GM19324 (cell line): ENCODE data around the gene AIFM3.

ENCODE experiments used
- ATAC-seq: cut with Tn5 transposase; IDR thresholded peaks from one replicate; pipeline ENCODE4 v1.9.1; 2021; ENCODE audit warnings: mild to moderate bottlenecking, moderate library complexity; ENCODE audit not compliant: unreplicated experiment, low FRiP score

The AIFM3 gene

DNA sequence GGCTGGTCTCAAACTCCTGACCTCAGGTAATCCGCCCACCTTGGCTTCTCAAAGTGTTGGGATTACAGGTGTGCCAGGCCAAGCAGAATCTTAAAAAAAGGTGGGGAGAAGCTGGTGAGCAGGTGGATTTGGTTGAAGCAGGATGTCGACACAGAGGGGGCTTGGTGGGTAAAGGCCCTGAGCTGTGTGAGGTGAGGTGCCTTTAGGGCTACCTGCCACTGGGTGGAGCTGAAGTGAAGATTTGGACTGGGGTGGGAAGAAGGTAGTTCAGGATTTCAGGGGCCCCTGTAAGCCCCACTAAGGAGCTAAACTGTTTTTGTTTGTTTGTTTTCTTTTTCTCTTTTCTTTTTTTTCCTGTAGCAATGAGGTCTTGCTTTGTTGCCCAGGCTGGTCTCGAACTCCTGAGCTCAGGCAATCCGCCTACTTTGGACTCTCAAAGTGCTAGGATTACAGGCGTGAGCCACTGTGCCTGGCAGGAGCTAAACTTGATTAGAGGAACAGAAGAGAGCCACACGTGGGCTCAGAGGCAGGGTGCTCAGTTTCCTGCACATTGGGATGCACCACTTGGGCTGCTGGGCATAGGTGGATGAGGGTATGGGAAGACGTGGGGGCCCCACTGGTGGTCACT is 53.9 kb downstream of the AIFM3 start:
- no peak for ATAC-seq

DNA sequence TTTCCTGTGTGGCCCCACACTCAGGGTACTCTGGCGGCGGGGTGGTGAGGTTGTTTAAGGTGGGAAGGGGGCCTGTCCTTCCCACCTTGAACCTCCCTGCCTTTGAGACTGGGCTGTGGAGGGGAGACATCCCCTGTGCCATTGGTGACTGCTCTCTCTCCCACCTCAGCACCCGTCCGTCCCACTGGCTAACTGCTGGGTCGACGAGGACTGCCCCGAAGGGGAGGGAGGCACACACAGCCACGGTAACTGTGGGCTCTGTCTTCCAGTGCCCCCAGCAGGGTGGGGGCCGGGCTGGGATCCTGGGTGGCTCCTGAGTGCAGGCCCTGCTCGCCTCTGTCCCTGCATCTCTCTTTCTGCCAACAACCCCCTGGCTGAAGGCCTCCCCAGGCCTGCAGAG is 55.5 kb downstream of the AIFM3 start:
- no peak for ATAC-seq

DNA sequence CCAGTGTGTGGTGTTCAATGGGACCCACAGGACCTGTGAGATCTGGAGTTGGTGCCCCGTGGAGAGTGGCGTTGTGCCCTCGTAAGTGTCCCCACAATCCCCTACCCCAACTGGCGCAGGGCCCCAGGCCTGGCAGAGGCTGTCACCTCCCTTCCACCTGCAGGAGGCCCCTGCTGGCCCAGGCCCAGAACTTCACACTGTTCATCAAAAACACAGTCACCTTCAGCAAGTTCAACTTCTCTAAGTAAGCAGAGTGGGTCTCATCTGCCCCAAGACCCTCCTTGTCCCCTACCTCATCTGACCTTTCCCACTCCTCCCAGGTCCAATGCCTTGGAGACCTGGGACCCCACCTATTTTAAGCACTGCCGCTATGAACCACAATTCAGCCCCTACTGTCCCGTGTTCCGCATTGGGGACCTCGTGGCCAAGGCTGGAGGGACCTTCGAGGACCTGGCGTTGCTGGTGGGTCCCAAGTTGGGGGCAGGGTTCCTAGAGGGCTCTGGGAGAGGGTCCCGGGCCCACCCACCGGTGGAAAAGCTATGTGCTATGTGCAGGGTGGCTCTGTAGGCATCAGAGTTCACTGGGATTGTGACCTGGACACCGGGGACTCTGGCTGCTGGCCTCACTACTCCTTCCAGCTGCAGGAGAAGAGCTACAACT is 56.0 kb downstream of the AIFM3 start:
- ATAC-seq = no peak

DNA sequence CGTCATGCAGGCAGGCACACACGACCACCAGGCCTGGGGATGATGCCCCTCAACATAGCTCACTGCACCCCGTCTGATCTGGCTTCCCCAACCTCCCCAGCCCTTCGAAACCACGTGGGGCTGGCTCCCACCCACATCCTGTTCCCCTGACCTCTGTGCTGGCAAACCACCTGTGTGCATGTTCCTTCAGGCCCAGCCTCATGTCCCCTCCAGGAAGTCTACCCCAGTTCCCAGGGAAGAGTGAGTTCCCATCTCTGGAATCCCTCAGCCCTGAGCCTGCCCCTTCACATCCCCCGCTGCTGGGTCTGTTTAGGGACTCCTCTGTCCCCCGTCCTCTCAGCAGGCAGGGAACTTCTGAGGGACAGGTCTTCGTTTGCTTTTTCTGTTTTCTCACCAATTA is 58.2 kb downstream of the AIFM3 start:
- ATAC-seq = no peak

DNA sequence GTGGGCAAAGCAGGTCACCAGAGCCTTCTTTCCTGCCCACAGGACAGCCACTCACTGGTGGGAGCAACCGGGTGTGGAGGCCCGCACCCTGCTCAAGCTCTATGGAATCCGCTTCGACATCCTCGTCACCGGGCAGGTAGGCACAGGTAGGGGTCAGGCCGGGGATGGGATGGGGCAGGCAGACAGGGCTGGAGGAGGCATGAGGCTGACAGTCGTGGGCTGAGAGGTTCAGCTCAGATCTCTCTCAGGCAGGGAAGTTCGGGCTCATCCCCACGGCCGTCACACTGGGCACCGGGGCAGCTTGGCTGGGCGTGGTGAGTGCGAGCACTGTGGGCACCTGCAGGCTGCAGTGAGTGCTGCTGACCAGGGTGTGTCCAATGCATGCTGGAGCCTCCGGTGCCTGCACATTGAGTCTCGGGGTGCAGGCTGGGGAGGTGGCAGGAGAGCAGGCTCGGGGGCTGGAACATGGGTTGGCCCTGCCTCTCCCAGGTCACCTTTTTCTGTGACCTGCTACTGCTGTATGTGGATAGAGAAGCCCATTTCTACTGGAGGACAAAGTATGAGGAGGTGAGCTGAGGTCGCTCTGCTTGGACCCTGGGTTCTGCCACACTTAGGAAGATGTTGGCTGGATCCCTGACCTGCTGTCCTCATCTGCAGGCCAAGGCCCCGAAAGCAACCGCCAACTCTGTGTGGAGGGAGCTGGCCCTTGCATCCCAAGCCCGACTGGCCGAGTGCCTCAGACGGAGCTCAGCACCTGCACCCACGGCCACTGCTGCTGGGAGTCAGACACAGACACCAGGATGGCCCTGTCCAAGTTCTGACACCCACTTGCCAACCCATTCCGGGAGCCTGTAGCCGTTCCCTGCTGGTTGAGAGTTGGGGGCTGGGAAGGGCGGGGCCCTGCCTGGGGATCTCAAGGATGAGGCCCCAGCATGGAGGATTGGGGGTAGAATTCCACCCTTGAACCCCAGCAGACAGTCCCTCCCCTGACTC is 59.0 kb downstream of the AIFM3 start:
- no peak for ATAC-seq

DNA sequence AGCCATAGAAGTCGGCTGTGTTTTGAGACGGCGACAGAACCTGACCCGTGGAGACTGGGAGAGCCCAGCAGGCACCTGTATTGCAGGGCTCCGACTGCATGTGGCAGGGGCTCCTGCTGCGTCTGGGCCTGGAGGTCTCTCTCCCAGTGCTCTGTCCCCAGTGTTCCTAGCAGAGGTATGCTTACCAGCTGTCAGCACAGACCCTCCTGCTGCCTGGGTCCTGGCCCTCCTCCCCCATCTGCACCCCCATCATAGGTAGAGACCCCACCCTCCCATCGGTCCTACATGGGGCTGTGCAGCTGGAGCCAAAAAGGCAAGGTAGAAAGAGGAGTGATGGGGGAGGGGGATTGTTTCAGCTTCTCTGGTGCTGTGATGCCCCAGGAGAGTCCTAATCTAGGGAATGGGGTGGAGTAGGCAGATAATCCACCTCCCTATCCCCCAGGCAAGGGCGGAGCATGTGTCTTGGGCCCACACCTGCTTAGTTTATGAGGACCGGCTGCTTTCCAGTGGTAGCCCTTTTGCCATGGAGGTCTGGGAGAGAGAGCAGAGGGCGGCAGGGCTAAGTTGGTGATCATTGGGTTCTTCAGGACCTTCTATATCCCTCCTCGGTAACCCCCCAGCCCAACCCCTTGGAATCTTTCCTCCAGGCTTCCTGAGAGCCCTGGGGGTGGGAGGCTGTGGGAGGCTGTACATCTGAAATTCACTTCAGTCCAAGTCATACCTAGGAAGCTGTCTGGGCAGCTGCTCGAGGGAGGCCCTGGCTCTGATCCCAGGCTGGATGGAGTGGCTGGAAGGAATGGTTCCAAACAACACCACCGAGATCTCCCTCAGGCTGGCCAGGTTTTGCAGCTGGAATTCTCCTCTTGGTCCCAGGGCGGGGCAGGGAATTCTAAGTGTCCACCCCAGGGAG is 60.0 kb downstream of the AIFM3 start:
- ATAC-seq = no peak

DNA sequence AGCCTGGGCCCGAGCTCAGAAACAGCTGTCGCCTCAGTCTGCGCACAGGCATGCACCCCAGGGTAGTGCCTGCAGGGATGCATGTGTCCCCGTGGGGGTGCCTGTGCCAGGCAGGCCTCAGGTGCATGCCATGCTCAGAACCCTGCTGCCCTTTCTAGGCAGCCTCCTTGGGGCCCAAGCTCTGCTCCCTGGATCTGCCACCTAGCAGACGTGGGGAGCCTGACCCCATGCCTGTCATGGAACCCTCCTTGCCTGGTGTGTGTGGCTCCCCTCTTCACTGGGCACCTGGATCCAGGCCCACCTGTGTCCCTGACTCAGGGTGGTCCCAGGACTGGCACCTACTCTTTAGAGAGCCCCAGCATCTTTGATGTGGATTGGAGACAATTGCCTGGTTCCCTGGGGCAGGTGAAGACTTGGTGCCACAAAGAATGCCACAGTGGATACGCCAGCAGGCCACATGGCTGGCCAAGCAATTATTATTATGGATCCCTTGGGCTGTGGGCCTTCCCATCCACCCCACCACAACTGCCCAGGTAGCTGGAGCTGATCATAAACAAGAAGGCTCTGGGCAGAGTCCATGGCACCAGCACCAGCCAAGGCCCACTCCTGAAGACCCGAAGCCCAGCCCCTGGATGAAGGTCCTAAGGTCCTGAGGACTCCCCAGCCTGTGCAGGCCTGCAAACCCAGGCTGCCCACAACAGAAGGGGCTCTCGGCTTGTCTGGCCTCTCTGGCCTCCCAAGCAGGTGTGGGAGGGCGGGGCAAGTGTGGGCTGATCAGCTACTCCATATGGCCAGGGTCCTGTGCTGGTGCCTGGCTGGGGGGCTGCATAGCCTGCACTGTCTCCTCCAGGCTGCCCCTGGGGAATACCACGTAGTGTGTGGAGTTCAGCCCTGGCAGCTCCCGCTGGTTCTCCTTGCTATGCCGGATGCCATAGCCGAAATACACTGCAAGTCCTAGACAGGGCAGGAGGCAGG is 61.5 kb downstream of the AIFM3 start:
- ATAC-seq = no peak

DNA sequence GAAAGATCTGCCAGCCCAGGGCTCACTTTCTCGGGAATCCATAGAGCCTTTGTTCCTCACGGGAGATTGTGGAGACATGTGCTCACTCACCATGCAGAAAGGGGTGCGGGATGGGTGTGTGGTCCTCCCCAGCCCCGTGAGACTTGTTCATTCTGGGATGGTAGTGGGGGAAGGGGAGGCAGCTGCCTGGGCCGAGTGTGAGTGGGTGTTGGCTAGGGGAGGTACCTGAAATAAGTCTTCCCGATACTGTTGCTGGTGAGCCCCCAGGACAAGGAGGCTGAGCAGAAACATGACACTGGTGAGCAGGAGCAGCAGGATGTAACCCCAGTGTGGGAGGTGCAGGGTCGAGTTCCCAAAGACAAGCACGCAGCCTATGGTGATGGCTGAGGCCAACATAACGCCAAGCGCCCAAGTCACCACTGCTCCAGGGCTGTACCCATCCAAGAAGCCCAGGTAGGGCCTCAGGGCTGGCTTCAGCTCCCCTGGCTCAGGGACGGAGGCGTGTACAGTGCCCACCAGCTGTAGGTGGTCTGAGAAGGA is 62.5 kb downstream of the AIFM3 start:
- ATAC-seq = no peak

DNA sequence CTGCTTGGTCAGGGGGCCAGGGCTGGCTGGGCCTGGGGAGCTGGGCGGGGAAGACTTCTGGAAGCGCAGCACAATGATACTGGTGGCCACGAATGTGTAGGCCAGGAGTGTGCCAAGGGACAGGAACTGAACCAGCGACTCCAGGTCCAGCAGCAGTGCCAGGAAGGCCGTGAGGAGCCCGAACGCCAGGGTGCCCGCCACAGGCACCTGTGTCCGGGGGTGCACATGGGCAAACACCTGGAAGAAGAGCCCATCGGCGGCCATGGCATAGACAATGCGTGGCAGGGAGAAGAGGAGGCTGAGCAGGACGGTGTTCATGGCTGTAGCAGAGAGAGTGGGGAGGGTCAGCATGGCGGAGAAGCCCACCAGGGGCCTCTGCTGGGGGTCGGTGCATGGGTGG is 63.0 kb downstream of the AIFM3 start:
- ATAC-seq = no peak
